HG02642 (cell line): Measurements from ENCODE around the gene TMPRSS7.
"Not testable (repeated sequence)": the region's sequence is repeated elsewhere in the genome, so short reads cannot be mapped to it uniquely, and the experiment has no call there.

ENCODE experiments used
- ATAC-seq: cut with Tn5 transposase; IDR thresholded peaks from one replicate; pipeline ENCODE4 v1.9.1; 2021; ENCODE audit warnings: mild to moderate bottlenecking; ENCODE audit not compliant: unreplicated experiment, poor library complexity

TMPRSS7 gene

DNA sequence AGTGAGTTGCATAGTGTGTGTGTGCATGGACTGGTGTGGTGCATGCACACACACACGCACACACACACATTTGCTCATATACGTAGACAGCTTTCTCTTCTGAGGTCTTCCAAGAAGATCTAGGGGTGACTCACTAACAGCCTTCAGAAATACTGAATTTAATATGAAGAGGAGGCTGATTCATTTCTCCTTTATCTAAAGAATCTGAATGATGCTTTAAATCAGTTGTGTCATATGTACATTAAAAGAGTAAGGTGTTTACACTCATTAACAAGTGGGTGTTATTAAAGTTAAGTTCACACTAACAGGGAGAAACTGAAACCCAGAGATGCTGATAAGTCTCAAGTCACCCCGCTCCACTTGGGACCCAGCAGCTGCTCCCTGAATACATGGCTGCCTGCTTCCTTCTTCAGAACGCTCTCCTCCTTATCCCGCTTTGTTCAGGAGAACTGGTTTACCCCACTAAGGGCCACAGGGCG lies 22.0 kb downstream of the TMPRSS7 start:
- ATAC-seq, result no peak

DNA sequence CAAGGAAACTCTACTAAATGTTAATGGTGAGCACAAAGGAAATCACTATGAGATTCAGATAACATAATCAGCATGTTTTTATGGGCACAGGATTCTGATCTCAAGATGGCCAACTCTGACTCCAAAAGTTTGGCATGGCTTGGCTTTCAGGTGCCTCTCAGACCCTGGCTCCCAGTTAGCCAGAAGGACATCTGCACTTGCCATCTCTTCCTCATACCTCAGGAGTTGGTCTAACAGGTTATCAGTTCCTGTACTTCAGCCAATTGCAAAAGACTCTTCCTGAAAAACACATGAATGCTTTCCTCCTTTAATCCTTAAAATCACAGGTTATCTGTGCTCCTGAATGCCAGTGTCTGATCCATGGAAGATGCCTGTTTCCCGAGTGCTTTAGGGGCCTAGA lies 25.0 kb downstream of the TMPRSS7 start:
- ATAC-seq, result no peak

DNA sequence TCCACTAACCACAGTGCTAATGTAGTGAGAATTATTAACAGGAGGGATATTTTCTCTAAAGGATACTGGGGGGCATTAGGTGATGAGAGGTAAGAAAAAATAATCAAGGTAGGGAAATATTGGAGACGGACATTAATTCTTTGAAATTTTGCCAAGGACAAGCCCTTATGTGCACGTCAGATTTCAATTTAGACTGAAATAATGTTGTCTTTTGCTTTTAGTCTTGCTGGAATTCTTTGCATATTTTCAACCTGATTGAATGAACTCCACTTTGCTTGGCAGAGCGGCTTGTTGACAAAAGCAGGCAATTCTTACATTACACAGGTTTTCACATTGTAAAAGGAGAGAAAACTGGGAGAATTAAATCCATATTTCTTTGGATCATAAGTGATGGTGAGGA lies 26.6 kb downstream of the TMPRSS7 start:
- no peak for ATAC-seq

DNA sequence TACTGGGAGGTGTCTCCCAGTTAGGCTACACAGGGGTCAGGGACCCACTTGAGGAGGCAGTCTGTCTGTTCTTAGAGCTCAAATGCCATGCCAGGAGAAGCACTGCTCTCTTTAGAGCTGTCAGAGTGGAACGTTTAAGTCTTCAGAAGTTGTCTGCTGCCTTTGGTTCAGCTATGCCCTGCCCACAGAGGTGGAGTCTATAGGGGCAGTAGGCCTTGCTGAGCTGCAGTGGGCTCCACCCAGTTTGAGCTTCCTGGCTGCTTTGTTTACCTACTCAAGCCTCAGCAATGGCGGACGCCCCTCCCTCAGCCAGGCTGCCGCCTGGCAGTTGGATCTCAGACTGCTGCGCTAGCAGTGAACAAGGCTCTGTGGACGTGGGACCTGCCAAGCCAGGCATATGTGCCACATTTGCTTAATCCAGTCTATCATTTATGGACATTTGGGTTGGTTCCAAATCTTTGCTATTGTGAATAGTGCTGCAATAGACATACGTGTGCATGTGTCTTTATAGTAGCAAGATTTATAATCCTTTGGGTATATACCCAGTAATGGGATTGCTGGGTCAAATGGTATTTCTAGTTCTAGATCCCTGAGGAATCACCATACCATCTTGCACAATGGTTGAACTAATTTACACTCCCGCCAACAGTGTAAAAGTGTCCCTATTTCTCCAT lies 38.0 kb downstream of the TMPRSS7 start:
- not testable (repeated sequence) for ATAC-seq

DNA sequence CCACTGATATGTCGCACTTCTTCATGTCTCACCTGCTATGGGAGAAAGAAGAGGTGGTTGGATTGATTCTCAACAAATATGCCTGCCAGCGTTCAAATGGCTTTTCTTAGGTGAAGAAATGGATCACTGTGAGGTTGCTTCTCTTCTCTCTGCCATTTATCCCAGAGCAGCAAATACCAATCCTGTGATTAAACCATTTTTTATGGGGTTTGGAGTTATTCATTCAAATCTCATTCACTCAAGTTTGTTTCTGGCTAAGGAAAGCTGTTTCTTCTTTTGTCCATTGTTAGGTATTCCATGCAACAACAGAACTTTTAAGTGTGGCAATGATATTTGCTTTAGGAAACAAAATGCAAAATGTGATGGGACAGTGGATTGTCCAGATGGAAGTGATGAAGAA lies 39.5 kb downstream of the TMPRSS7 start:
- ATAC-seq, result no peak

DNA sequence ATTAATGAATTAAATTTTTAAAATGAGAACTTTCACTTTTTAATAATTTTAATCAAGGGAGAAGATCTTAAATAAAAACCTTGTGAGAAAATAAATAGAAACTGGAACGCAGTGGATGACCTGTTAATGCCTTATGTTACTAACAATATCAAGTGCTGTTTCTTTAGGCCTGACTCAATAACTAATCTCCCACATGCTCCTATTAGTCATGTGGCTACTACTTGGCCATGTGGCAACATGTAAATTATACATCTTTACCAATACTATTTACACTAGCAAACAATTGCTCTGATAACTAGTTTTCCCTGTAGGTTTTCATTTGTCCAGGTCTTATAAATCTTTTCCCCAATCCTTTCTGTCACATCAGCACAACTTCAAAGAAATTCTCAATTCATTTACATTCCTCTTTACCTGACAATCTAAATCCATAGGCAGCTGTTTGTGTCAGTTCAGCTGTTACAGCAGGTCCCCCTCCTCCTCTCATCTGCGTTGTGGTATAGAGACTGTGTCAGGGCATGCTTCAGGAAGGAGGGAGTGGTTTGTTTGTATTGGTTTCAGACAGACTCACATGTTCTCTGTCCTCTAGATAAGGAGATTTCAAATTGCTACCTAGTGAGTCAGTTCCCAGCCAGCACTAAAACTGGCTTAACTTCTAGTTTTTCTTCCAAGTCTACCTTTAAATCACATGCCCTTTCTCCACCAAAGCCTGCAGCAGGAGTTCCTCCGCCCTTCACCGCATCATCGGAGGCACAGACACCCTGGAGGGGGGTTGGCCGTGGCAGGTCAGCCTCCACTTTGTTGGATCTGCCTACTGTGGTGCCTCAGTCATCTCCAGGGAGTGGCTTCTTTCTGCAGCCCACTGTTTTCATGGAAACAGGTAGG lies 40.3 kb downstream of the TMPRSS7 start:
- no peak for ATAC-seq

DNA sequence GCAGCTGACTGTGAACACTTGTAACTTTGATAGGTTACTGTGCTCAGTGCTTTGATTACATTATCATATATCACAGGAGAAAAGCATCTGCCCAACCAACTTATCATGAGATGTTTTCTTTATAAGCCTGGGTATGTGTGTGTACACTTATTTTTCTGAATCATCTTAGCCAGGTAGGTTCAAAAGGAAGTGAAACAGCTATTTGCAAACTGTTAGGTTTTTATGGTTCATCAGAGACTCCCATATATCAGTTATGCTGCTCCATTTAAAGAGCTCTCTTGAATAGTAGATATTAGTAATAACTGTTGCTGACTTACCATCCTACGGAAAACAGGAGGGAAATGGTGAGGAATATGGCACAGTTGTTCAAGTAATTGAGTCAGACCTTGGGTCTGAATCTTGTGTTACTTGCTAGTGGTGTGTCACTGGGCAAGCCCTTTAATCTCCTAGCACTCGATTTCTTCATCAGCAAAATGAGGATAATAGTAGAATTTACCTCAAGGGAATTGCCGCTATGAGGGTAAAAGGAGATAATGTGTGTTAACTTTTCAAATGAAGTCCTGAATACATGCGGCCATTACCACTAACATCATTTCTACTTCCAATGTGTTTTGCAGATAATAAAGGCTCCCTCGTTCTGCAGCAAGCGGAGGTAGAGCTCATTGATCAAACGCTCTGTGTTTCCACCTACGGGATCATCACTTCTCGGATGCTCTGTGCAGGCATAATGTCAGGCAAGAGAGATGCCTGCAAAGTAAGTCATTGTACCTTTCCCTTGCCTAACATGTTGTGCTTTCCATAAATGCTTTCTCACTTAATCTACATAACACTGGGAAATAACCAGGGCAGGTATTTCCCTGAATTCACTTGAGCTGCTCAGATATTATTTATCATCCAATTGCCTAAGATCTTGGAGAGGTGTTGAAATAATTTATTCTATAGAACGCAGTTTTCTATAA lies 43.9 kb downstream of the TMPRSS7 start:
- ATAC-seq, result no peak

DNA sequence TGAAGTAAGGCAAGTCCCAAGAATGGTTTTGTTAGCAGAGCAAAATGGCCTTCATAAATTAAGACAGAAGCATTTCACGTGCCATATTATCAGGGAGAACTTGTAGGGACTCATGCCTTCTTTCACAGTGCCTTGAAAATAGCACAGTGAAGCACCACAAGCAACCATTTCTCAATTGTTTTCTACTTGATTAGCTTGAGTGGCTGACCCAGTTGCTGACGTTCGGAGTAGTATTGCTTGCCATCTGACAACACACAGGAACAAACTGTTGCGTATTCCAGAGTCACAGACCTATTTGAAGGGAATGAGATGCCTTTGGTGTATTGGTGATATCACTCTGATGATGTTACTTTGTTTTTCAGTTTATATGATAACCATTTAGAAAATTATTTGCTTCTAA lies 48.7 kb downstream of the TMPRSS7 start:
- ATAC-seq, result no peak

DNA sequence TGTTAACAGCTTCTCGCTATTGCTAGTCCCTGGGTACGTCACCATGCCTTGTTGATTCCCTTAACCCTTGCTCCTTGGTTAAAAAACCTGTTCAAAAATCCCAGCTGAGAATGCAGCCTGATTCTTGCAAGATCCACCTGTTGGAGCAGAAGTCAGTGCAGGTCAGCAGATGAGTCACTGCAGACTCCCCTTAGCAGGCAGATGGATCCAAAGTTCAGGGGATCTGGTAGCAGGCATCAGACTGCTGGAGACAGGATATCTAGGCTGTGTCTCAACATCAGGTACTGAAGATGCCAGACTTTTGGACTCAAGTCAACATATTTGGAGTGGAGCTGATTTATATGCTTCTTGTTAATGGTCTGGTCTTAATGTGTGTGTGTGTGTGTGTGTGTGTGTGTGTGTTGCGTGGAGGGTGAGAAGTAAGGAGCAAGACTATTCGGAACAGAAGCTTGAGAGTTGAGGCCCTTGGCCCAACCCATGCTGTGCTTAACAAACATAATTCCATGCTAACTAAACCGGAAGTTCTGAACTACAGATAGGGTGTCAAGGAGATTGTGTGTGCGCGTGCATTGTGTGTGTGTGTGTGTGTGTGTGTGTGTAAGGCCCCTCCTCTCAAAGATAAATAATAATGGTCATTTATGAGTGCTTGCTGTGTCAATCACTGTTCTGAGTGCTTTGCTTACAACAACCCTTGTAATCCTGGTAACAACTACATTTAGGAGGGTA lies 50.6 kb downstream of the TMPRSS7 start:
- ATAC-seq, result no peak

DNA sequence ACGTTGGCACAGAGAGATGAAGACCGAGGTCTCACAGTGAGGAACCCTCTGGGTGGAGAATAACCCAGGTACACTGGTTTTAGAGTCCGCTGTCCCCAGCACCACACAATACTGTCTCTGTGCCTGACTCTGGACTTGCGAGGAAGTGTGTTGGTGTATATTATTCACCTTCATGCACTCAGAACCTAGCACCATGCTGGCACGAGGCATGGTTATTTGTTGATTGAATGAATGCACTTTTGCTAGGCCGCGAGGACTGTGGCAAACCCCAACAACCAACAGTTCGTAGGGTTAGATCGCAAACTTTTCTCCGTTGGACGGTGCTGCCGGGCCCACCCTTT lies 51.2 kb downstream of the TMPRSS7 start:
- ATAC-seq, result peak; percentile 12

DNA sequence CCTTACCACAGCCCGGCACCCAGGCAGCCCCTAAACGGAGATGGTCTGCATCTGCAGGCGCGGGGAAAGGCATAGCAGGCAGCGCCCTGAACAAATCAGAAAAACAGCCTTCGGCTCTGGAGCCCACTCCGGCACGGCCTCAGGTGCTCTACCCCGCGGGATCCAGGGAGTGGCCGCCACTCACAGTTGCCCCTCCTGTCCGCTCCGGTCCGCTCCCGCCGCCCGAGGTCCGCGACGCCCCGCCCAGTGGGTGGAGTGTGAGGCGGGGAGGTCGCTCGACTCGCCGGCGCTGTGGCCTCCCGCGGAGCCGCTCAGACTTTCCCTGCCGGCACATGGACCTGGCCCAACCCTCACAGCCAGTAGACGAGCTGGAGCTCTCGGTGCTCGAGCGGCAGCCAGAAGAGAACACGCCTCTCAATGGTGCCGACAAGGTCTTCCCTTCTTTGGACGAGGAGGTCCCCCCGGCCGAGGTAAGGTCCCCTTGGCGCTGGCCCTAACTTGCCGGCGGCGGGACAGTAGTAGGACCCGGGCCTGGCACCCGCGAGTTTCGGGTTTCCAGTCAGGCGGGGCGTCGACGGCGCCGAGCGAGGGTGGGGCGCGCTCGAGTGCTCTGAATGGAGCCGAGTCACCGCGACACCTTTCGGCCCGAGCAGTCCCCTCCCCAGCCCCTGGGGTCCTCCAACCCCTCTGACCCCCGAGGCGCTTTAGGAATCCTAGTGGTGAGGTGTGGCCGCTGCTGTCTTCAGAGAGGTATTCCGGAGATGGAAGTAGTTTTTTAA lies 51.7 kb downstream of the TMPRSS7 start, which contains the start of gene C3orf52:
Gene C3orf52 (plus strand): TSS at position 314 of the 779 bp plus-strand sequence. CDS start 19 bp downstream, at position 333.
- ATAC-seq, result peak; percentile 95

DNA sequence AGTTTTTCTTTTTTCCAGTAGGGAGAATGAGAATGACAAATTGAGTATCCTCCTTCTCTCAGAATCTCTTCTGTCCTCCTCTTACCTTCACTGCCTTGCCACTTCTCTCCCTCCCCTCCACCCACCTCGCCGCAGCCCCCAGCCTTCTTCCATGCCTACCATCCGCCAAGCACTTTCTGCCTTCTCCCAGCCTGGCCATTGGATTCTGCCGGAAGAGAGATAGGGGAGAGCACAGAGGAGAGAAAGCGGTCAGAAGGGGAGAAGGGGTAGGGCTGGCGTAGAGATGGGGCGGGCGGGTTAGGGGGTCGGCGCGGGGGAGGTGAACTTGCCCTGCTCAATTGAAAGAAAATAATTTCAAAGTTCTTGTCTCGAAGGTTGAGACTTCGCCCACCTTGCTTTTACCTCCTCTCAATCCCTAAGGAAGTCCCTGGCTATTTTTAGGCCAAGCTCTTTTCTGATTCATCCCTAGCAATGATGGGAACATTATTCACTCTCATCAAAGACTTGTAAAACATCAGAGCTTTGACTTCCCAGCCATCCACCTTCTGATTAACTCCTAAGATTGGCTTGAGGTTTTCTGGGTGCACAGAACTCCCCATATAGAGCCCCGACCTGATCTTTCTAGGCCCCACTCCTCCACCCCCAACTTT lies 52.5 kb downstream of the TMPRSS7 start:
- no peak for ATAC-seq

DNA sequence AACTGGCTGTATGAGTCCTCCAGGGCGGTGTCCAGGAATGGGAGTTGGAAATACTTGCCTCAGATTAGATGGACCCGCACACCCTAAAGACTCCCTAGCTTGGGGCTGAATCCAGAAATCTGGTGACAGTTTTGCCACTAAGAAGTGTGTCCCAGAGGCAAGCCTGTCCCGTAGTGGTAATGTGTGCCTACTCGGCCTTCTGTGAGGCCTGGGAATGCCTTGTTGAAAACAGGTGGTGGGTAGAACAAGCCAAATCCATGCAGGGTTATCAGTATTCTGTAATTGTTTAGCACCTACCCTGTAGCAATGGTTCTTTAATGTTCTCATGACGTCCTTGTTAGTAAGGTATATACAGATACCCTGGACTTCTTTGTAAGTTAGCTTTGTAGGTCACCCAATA lies 53.2 kb downstream of the TMPRSS7 start:
- no peak for ATAC-seq

DNA sequence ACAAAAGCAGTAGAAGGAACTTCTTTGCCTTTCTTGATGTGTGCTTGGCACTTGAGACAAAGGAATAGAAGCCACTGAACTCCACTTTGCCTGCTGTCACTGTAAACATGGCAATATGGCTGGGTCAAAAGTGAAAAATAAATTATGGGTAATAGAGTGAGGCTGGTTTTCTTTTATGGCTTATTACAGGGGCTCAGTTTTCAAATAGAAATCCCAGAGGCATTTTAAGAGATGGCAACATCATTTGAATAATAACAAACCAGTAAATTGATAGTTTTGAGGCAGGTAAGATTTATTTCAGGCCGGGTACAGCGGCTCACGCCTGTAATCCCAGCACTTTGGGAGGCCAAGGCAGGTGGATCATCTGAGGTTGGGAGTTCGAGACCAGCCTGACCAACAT lies 54.4 kb downstream of the TMPRSS7 start:
- ATAC-seq, result no peak

DNA sequence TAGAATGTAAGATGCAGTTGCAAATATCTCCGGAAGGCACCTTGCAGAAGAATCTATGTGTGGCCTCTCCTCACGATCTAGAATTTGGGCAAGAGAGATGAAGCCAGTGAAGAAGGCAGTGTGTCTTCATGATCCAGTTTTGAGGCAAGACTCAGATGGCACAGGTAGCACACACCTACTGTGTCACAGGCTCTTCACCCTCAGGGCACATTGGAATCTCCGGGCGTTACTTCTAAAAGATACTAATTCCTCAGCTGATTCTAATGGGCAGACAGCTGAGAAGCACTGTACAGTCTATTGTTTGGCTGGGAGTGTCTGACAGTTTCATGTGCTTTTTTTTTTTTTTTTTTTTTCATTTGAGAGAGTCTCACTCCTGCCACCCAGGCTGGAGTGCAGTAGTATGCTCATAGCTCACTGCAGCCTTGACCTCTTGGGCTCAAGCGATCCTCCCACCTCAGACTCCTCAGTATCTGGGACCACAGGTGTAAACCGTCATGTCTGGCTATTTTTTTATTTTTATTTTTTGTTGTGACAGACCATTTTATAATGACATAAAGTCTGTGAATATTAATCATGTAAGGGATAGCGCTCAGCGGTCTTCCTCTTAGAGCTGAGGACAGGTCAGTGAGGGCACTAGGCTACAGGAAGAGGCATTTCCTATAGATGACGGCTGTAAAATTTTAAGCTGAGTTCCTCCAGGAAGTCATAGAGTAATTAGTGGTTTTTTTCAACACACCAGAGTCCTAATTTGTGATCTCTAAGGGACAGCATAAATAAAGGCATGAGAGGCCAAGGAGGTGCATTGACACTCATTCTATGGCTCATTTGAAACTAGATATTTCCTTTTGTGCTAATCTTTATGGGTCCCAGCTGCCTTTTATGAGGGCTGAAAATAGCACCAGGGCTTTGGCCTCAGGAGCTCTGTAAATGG lies 55.7 kb downstream of the TMPRSS7 start:
- no peak for ATAC-seq

DNA sequence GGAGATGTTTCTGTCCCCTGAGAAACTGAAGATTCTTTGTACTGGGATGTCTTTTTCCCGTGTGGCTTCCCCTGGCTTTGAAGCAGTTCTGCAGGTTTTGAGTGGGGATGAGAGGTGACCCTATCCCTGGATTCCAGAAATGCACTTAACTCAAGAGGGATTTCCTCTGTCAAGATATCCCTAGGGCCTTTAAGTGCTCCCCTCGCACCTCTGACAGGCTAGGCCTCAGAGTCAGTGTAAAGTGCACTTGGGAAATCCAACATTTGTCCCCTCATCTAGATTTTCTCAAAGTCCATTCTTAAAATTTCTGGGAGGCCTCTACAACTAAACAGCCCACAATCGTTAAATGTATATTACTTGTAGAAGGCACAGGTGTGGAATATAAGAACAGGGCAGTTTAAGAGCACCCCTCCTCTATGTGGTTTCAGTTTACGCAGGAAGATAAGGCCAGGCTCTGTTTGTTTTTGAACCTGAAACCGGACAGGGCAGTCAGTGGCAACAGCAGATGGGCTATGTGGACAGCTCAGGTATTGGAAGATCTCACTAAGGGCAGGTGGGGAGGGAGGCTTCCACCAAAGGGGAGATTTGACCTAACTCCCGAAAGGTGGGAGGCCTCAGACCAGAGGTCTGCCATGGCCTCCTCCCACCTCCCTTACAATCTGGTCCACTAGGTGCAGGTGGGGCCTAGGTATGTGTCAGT lies 56.5 kb downstream of the TMPRSS7 start:
- ATAC-seq, result no peak
